ENCODE measurements around the gene CDKN2AIPNL. TPM values are rescaled to one million over a fixed set of nuclear protein-coding genes. Genes with fewer than 3 reads are reported as not detected.

Gene CDKN2AIPNL
- 22.3 and 25.8 TPM in 2 replicates for total RNA-seq

- intact Hi-C loops (cut with micrococcal nuclease): loop anchor here (1.0 to 10.0 kb wide), 6 partner anchors 40 to 346 kb away; partner anchors contain the start of genes CAMLG, DDX46, PPP2CA and UBE2B
Observed at GRCh38 chr5:134411546-134412266, at the start of gene CDKN2AIPNL. Gene CDKN2AIPNL, minus strand, starts transcription at chr5:134411881. Its CDS starts 27 bp downstream, at chr5:134411854.

GRCh38 chr5:134460551-134460950 lies 48.9 kb upstream of the CDKN2AIPNL start:
- intact Hi-C loops (cut with micrococcal nuclease): loop anchor here (10.0 kb wide), 1 partner anchor 64 kb away; the partner anchor contains the start of gene JADE2

- intact Hi-C loops (cut with micrococcal nuclease): no loop called here
Observed at GRCh38 chr5:134459491-134459890, 47.8 kb upstream of the CDKN2AIPNL start.

- intact Hi-C loops (cut with micrococcal nuclease): no loop called here
Observed at GRCh38 chr5:134459010-134459403, 47.3 kb upstream of the CDKN2AIPNL start.

GRCh38 chr5:134458234-134459009 lies 46.7 kb upstream of the CDKN2AIPNL start:
- intact Hi-C loops (cut with micrococcal nuclease): no loop called here

- intact Hi-C loops (cut with micrococcal nuclease): no loop called here
Observed at GRCh38 chr5:134457801-134458200, 46.1 kb upstream of the CDKN2AIPNL start.

GRCh38 chr5:134456825-134457224 lies 45.1 kb upstream of the CDKN2AIPNL start:
- intact Hi-C loops (cut with micrococcal nuclease): no loop called here

- intact Hi-C loops (cut with micrococcal nuclease): no loop called here
Observed at GRCh38 chr5:134455466-134455865, 43.8 kb upstream of the CDKN2AIPNL start.

GRCh38 chr5:134453016-134453415 lies 41.3 kb upstream of the CDKN2AIPNL start:
- intact Hi-C loops (cut with micrococcal nuclease): no loop called here

- intact Hi-C loops (cut with micrococcal nuclease): no loop called here
Observed at GRCh38 chr5:134451936-134452505, 40.3 kb upstream of the CDKN2AIPNL start.

GRCh38 chr5:134451225-134451935 lies 39.7 kb upstream of the CDKN2AIPNL start:
- intact Hi-C loops (cut with micrococcal nuclease): no loop called here

GRCh38 chr5:134450374-134450773 lies 38.7 kb upstream of the CDKN2AIPNL start:
- intact Hi-C loops (cut with micrococcal nuclease): no loop called here

- intact Hi-C loops (cut with micrococcal nuclease): no loop called here
Observed at GRCh38 chr5:134449167-134449566, 37.5 kb upstream of the CDKN2AIPNL start.

- intact Hi-C loops (cut with micrococcal nuclease): no loop called here
Observed at GRCh38 chr5:134447815-134448520, 36.3 kb upstream of the CDKN2AIPNL start.

GRCh38 chr5:134446938-134447337 lies 35.3 kb upstream of the CDKN2AIPNL start:
- intact Hi-C loops (cut with micrococcal nuclease): no loop called here

GRCh38 chr5:134445856-134446818 lies 34.5 kb upstream of the CDKN2AIPNL start:
- intact Hi-C loops (cut with micrococcal nuclease): no loop called here

GRCh38 chr5:134444941-134445471 lies 33.3 kb upstream of the CDKN2AIPNL start:
- intact Hi-C loops (cut with micrococcal nuclease): no loop called here

GRCh38 chr5:134440201-134440755 lies 28.6 kb upstream of the CDKN2AIPNL start:
- intact Hi-C loops (cut with micrococcal nuclease): no loop called here

GRCh38 chr5:134439210-134439654 lies 27.6 kb upstream of the CDKN2AIPNL start:
- intact Hi-C loops (cut with micrococcal nuclease): no loop called here

Measured in T-helper 2 cell treated with Interferon-gamma antibody and Interleukin-4, amounts not matched to agents 100 ng/mL and 5 ng/mL, for 36 hours (primary cell).